GM19395 (cell line): ENCODE data around the gene UBQLNL.

Experiments
- ATAC-seq: cut with Tn5 transposase; IDR thresholded peaks from one replicate; pipeline ENCODE4 v1.9.1; 2021; ENCODE audit warnings: mild to moderate bottlenecking, moderate library complexity; ENCODE audit not compliant: unreplicated experiment

The UBQLNL gene

GRCh38 chr11:5507933-5508305 is 8.6 kb downstream of the UBQLNL start:
- no peak for ATAC-seq

- no peak for ATAC-seq
Observed at GRCh38 chr11:5507177-5507932, 9.1 kb downstream of the UBQLNL start.

GRCh38 chr11:5505363-5506048 is 11.0 kb downstream of the UBQLNL start:
- no peak for ATAC-seq

- ATAC-seq, result no peak
Observed at GRCh38 chr11:5504403-5504921, 12.0 kb downstream of the UBQLNL start.

- ATAC-seq, result no peak
Observed at GRCh38 chr11:5500393-5500801, 16.1 kb downstream of the UBQLNL start.

GRCh38 chr11:5499671-5500070 is 16.8 kb downstream of the UBQLNL start:
- no peak for ATAC-seq

- no peak for ATAC-seq
Observed at GRCh38 chr11:5489576-5490357, 26.7 kb downstream of the UBQLNL start.

- ATAC-seq, result no peak
Observed at GRCh38 chr11:5488798-5489399, 27.6 kb downstream of the UBQLNL start.

- ATAC-seq, result no peak
Observed at GRCh38 chr11:5488385-5488784, 28.1 kb downstream of the UBQLNL start, which contains the start of gene OR52D1. Gene OR52D1 (plus strand): TSS chr11:5488685. CDS start chr11:5488707, 22 bp downstream.

GRCh38 chr11:5486421-5486820 is 30.1 kb downstream of the UBQLNL start:
- no peak for ATAC-seq

- no peak for ATAC-seq
Observed at GRCh38 chr11:5486003-5486402, 30.5 kb downstream of the UBQLNL start.

- ATAC-seq, result peak; percentile 95
Observed at GRCh38 chr11:5476186-5476819, 40.2 kb downstream of the UBQLNL start.

GRCh38 chr11:5473921-5474320 is 42.6 kb downstream of the UBQLNL start:
- ATAC-seq, result no peak

GRCh38 chr11:5467527-5467926 is 49.0 kb downstream of the UBQLNL start:
- no peak for ATAC-seq
